Mesenteric fat pad (tissue), 1 donor: ENCODE results near the gene MED22. TPM values are rescaled to one million over a fixed set of nuclear protein-coding genes. Genes with fewer than 3 reads are reported as not detected.
"Not testable (repeated sequence)": the region's sequence is repeated elsewhere in the genome, so short reads cannot be mapped to it uniquely, and the experiment has no call there.

Source experiments
- DNase-seq: peaks from one replicate; pipeline ENCODE4 v3.0.0-alpha.2; 2020; ENCODE audit warnings: low spot score
- total RNA-seq: library from RNA; stranded (reverse); fragmentation: NEBNext Ultra II Directional; extraction: Animal tissue kit (Norgen Biotek cat#: 25700); gene quantifications from one replicate; pipeline ENCODE4 v1.2.1, GENCODE V29; 2021
- donor health status: DM: yes; HTN: yes; CAD: no.

MED22 gene
- total RNA-seq, 1 donor from 2014 or later = 25.6 TPM

DNA sequence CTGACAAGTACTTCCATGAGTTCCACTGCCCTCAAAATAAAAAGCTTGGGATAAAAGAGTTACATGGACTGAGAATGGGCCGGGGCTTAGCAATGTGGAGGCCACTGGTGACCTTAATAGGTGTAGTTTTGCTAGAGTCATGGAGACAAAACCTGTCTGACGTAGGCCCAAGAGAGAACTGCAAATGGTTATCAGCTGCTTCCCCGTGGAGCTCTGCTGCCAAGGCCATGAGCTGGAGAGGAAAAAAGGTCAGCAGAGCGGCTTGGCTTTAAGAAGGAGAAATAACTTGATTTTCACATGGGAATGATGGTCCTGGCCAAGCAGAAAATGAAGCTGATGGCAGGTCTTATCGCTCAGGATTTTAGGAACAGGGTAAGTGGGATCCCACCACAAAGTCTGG lies 8.3 kb downstream of the MED22 start:
- no peak for DNase-seq

GRCh38 chr9:133335924-133336811 lies 11.8 kb downstream of the MED22 start, which contains the start of gene SURF6:
TSS of gene SURF6 (minus strand) at chr9:133336188. CDS start at chr9:133336132, 56 bp downstream.
- DNase-seq = peak; percentile 96

GRCh38 chr9:133334888-133335287 lies 13.0 kb downstream of the MED22 start:
- DNase-seq = not testable (repeated sequence)

DNA sequence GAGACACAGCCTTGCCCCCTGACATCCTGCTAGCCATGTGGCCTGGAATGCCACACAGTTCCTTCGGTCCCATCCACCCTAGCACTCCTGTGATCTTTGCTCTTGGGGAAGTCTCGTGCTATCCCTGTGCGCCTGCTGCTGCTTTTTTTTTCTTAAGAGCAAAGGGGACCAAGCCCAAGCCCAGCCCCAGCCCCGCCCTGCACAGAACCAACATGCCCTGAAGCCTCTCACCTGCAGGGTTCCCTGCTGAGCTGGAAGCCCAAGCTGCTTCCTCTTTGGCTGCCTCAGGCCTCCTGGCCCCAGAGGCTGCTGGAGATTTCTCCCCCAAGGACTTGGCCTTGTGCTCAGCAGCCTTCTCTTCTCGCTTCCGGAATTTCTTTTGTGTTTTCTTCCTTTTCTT lies 13.8 kb downstream of the MED22 start:
- no peak for DNase-seq

DNA sequence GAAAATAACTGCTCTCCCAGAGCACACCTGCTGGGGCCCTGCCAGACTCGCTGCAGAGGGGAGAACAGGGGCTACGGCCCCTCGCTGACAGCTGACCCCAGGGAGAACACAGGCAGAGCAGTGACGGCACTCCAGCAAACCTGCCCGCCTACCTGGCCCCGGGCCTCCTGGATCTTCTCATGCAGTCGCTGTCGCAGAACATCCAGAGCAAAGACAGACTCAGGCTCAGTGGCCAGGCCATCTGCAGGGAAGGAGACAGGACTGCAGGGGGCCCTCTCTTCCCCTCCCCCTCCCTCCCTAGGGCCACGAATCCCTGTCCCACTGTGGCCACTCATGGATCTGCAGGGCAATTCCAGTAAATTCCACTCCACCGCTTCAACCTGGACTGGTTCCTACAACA lies 14.4 kb downstream of the MED22 start:
- no peak for DNase-seq

GRCh38 chr9:133333011-133333410 lies 14.9 kb downstream of the MED22 start:
- DNase-seq = no peak

GRCh38 chr9:133332381-133332730 lies 15.6 kb downstream of the MED22 start:
- DNase-seq = no peak

- DNase-seq = no peak
Observed at GRCh38 chr9:133331641-133332380, 16.1 kb downstream of the MED22 start.

- DNase-seq = no peak
Observed at GRCh38 chr9:133331221-133331620, 16.7 kb downstream of the MED22 start.

- not testable (repeated sequence) for DNase-seq
Observed at GRCh38 chr9:133329306-133330156, 18.4 kb downstream of the MED22 start.

DNA sequence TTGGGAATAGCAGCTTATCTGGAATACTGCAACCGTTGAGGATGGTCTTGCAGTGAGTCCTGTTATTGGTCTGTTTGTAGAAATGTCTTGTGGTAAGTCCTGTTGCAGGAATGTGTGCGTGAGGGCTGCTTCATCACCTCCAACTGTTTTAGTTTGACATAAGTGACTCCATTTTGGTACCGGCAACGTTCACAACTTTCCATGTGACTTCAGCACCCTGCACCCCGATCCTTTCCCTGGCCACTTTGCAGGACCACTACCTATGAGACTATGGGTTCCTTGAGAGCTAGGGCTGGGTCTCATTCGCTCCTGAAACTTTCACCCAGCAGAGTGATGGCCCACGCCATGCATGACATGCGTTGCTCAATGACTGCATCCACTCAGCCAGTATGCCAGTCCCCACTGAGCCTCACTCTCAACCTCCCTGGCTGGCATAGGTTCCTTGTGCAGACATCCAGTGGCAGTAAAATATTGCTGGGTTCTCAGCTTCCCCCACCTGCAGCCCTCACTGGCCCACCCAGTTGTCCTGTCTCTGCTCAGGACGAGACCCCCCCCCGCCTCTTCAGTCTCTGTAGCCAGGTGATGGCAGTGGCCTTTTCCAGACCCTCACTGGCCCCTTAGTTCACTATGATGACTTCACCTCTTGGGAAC lies 20.0 kb downstream of the MED22 start:
- no peak for DNase-seq

GRCh38 chr9:133327021-133327420 lies 20.9 kb downstream of the MED22 start:
- DNase-seq = not testable (repeated sequence)

GRCh38 chr9:133323991-133324703 lies 23.8 kb downstream of the MED22 start:
- no peak for DNase-seq

- no peak for DNase-seq
Observed at GRCh38 chr9:133323211-133323610, 24.7 kb downstream of the MED22 start.

GRCh38 chr9:133322701-133323100 lies 25.2 kb downstream of the MED22 start:
- DNase-seq = no peak

DNA sequence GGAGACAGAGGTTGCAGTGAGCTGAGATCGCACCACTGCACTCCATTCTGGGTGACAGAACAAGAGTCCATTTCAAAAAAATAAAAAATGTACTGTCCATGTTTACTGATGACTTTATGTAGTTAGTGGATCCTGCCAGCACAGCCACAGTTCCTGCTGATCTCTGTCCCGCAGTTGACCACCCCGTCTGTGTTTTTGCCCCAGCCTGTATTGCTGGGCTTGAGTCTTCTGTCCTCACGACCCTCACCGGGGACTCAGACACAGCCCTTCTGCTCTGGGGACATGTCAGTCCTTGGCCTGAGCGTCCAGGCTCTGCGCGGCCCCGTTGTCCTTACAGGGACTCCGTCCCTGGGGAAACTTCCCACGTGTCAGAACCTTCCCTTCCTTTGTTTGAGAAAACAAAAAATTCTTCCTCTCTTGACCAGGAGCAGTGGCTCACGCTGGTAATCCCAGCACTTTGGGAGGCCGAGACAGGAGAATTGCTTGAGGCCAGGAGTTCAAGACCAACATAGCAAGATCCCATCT lies 26.5 kb downstream of the MED22 start:
- peak; percentile 67 for DNase-seq

DNA sequence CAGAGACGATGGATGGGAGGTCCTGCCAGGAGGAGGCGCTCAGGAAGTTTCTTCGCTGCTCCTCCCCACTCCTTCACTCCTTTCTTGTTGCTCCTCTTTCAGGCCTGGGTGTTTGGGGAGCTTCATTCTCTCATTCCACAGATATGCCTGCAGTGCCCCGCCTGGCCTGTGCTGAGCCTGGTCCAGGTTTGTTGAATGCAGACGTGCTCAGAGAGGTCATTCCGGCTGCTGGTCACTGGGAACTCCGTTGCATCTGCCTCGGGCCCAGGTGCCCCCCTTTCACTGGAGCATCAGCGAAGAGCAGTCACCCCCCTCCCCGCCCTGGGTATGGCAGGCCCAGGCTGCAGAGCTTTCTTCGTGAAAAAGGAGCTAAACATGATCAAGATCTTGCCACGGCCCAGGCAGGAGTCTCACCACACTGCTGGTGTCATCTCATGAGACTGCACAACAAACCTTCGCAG lies 27.5 kb downstream of the MED22 start:
- DNase-seq = peak; percentile 72

DNA sequence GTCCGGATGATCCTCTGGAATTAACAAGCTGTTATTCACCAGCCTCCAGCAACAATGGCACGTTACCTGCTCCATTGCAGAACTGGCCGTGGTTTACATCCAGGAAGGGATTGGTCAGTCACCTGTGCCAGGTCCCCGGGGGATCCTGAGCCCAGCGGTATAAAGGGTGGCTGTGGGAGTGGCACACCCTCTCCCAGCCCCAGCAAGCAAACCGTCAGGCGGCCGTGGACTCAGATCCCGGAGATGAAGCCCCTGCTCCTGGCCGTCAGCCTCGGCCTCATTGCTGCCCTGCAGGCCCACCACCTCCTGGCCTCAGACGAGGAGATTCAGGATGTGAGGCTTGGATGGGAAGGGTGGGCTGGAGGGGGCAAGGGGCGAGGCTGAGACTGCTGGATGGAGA lies 30.4 kb downstream of the MED22 start:
- DNase-seq = peak; percentile 64

GRCh38 chr9:133315997-133316396 lies 31.9 kb downstream of the MED22 start:
- no peak for DNase-seq

DNA sequence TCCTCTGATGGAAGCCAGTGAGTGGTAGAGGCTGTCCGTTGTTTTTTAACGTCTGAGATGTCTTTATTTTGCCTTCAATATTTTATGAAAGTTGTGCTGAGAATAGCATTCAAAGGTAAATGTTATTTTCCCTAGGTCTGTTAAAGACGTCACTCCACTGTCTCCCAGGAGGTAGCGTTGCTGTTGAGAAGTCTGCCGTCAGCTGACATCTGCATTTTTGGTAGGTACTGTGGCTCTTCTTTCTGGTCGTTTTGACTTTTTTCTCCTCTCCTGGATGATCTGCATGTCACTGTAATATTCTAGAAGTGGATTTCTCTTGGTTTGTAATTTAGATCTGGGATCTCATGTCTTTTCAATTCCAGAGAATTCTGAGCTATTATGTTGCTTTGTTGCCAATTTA lies 38.3 kb downstream of the MED22 start:
- DNase-seq = no peak
